SJSA1 (cell line): ENCODE measurements around the gene MINDY4B. TPM values are rescaled to one million over a fixed set of nuclear protein-coding genes. Genes with fewer than 3 reads are reported as not detected.
"Not testable (repeated sequence)": the region's sequence is repeated elsewhere in the genome, so short reads cannot be mapped to it uniquely, and the experiment has no call there.

Source experiments
- DNase-seq, 2 experiments: peaks; one replicate each; pipeline ENCODE4 v3.0.0-alpha.2; 2015 to 2020; ENCODE audit warnings: low spot score in 2 of 2, low read depth in 1 of 2
- H3K27ac ChIP-seq: fragments of 250-450 bp; sonication (Bioruptor Pico); 2 replicates; pipeline ENCODE4 v1.5.1; 2020; ENCODE audit warnings: mild to moderate bottlenecking, moderate library complexity
- H3K27me3 ChIP-seq: fragments of 250-450 bp; sonication (Bioruptor Pico); replicated peaks from 2 replicates; pipeline ENCODE4 v1.5.1; 2020; ENCODE audit warnings: mild to moderate bottlenecking, moderate library complexity
- H3K36me3 ChIP-seq: fragments of 250-450 bp; sonication (Bioruptor Pico); 2 replicates; pipeline ENCODE4 v1.5.1; 2020; ENCODE audit warnings: mild to moderate bottlenecking
- H3K4me1 ChIP-seq: fragments of 250-450 bp; sonication (Bioruptor Pico); replicated peaks from 2 replicates; pipeline ENCODE4 v1.6.1; 2021; ENCODE audit warnings: mild to moderate bottlenecking
- H3K4me3 ChIP-seq: fragments of 250-450 bp; sonication (Bioruptor Pico); 2 replicates; pipeline ENCODE4 v1.5.1; 2020; ENCODE audit warnings: mild to moderate bottlenecking
- H3K9me3 ChIP-seq: fragments of 250-450 bp; sonication (Bioruptor Pico); replicated peaks from 2 replicates; pipeline ENCODE4 v1.5.1; 2020; ENCODE audit warnings: mild to moderate bottlenecking
- total RNA-seq: library from RNA; depleted of rRNA; stranded (reverse); fragments of >200 nt; shearing (Covaris generic); gene quantifications from 2 replicates; pipeline ENCODE4 v1.2.3, GENCODE V29; 2014

The MINDY4B gene
- total RNA-seq, 1 experiment from 2014 or later = not detected

- H3K36me3 ChIP-seq = no peaks in the 10 kb centered on the region
- DNase-seq = no peak
- no peaks in the 10 kb centered on the region for H3K9me3 ChIP-seq
- H3K27me3 ChIP-seq = peaks cover 3% of the 10 kb centered on the region; the same call in 1 of the 2 replicates
- no peak overlapping the region for H3K27ac ChIP-seq
- H3K4me3 ChIP-seq = no peak overlapping the region
- no peaks in the 10 kb centered on the region for H3K4me1 ChIP-seq
Observed at GRCh38 chr3:150887031-150887430, 18.2 kb downstream of the MINDY4B start.

GRCh38 chr3:150885535-150885934 is 19.7 kb downstream of the MINDY4B start:
- no peak overlapping the region for H3K4me3 ChIP-seq

GRCh38 chr3:150878996-150879575 is 26.2 kb downstream of the MINDY4B start:
- 0 out of 2 replicates have a peak, but pooled peaks cover 8% of the 10 kb centered on the region for H3K27me3 ChIP-seq
- no peaks in the 10 kb centered on the region for H3K36me3 ChIP-seq
- H3K27ac ChIP-seq = no peak overlapping the region
- H3K4me1 ChIP-seq = no peaks in the 10 kb centered on the region
- no peak for DNase-seq
- H3K4me3 ChIP-seq = no peak overlapping the region
- H3K9me3 ChIP-seq = no peaks in the 10 kb centered on the region

More at GRCh38 chr3:150885535-150885934, 19.7 kb downstream of the MINDY4B start:
- Histone ChIP-seq H3K27me3 (peaks cover 3% of the 10 kb centered on the region; the same call in 1 of the 2 replicates), H3K36me3 (no peaks in the 10 kb centered on the region), H3K9me3 (no peaks in the 10 kb centered on the region), H3K4me1 (no peaks in the 10 kb centered on the region), H3K27ac (no peak overlapping the region)
- DNase-seq = no peak

- H3K9me3 ChIP-seq = no peaks in the 10 kb centered on the region
- H3K27me3 ChIP-seq = 0 out of 2 replicates have a peak, but pooled peaks cover 8% of the 10 kb centered on the region
- no peak overlapping the region for H3K27ac ChIP-seq
- no peak overlapping the region for H3K4me3 ChIP-seq
- H3K36me3 ChIP-seq = no peaks in the 10 kb centered on the region
- no peaks in the 10 kb centered on the region for H3K4me1 ChIP-seq
- no peak for DNase-seq
Observed at GRCh38 chr3:150878290-150878689, 26.9 kb downstream of the MINDY4B start.

GRCh38 chr3:150877303-150877702 is 27.9 kb downstream of the MINDY4B start:
- H3K9me3 ChIP-seq = no peaks in the 10 kb centered on the region
- H3K4me3 ChIP-seq = no peak overlapping the region
- H3K36me3 ChIP-seq = no peaks in the 10 kb centered on the region
- H3K27ac ChIP-seq = no peak overlapping the region
- 0 out of 2 replicates have a peak, but pooled peaks cover 8% of the 10 kb centered on the region for H3K27me3 ChIP-seq
- DNase-seq = no peak
- no peaks in the 10 kb centered on the region for H3K4me1 ChIP-seq

GRCh38 chr3:150876611-150877265 is 28.5 kb downstream of the MINDY4B start:
- Histone ChIP-seq H3K4me1 (no peaks in the 10 kb centered on the region), H3K27me3 (0 out of 2 replicates have a peak, but pooled peaks cover 13% of the 10 kb centered on the region), H3K36me3 (no peaks in the 10 kb centered on the region), H3K4me3 (no peak overlapping the region), H3K27ac (no peak overlapping the region), H3K9me3 (no peaks in the 10 kb centered on the region)
- DNase-seq = no peak

GRCh38 chr3:150875548-150875947 is 29.7 kb downstream of the MINDY4B start:
- H3K27me3 ChIP-seq = 0 out of 2 replicates have a peak, but pooled peaks cover 13% of the 10 kb centered on the region
- H3K4me3 ChIP-seq = no peak overlapping the region
- H3K36me3 ChIP-seq = no peaks in the 10 kb centered on the region
- no peaks in the 10 kb centered on the region for H3K9me3 ChIP-seq
- H3K27ac ChIP-seq = no peak overlapping the region
- no peak for DNase-seq
- H3K4me1 ChIP-seq = no peaks in the 10 kb centered on the region

GRCh38 chr3:150874666-150875219 is 30.5 kb downstream of the MINDY4B start:
- Histone ChIP-seq H3K4me1 (no peaks in the 10 kb centered on the region), H3K4me3 (no peak overlapping the region), H3K27ac (no peak overlapping the region), H3K27me3 (0 out of 2 replicates have a peak, but pooled peaks cover 13% of the 10 kb centered on the region), H3K9me3 (no peaks in the 10 kb centered on the region), H3K36me3 (no peaks in the 10 kb centered on the region)
- no peak for DNase-seq

GRCh38 chr3:150871192-150871591 is 34.0 kb downstream of the MINDY4B start:
- Histone ChIP-seq H3K4me1 (no peaks in the 10 kb centered on the region), H3K36me3 (no peaks in the 10 kb centered on the region), H3K4me3 (no peak overlapping the region), H3K9me3 (no peaks in the 10 kb centered on the region), H3K27me3 (0 out of 2 replicates have a peak, but pooled peaks cover 6% of the 10 kb centered on the region), H3K27ac (no peak overlapping the region)
- no peak for DNase-seq

GRCh38 chr3:150870406-150870805 is 34.8 kb downstream of the MINDY4B start:
- no peak for DNase-seq
- Histone ChIP-seq H3K4me3 (no peak overlapping the region), H3K27ac (no peak overlapping the region), H3K36me3 (no peaks in the 10 kb centered on the region), H3K27me3 (0 out of 2 replicates have a peak, but pooled peaks cover 4% of the 10 kb centered on the region), H3K4me1 (no peaks in the 10 kb centered on the region), H3K9me3 (no peaks in the 10 kb centered on the region)

- Histone ChIP-seq H3K27me3 (0 out of 2 replicates have a peak, but pooled peaks cover 4% of the 10 kb centered on the region), H3K4me1 (no peaks in the 10 kb centered on the region), H3K9me3 (no peaks in the 10 kb centered on the region), H3K27ac (no peak overlapping the region), H3K4me3 (no peak overlapping the region), H3K36me3 (no peaks in the 10 kb centered on the region)
- no peak for DNase-seq
Observed at GRCh38 chr3:150868282-150868681, 37.0 kb downstream of the MINDY4B start.

- H3K27me3 ChIP-seq = 0 out of 2 replicates have a peak, but pooled peaks cover 4% of the 10 kb centered on the region
- no peak overlapping the region for H3K4me3 ChIP-seq
Observed at GRCh38 chr3:150867434-150867833, 37.8 kb downstream of the MINDY4B start.

GRCh38 chr3:150863921-150864320 is 41.3 kb downstream of the MINDY4B start:
- H3K4me3 ChIP-seq = not testable (repeated sequence)

More at GRCh38 chr3:150867434-150867833, 37.8 kb downstream of the MINDY4B start:
- H3K4me1 ChIP-seq = no peaks in the 10 kb centered on the region
- no peaks in the 10 kb centered on the region for H3K36me3 ChIP-seq
- no peak overlapping the region for H3K27ac ChIP-seq
- DNase-seq = no peak
- no peaks in the 10 kb centered on the region for H3K9me3 ChIP-seq

GRCh38 chr3:150861851-150862250 is 43.4 kb downstream of the MINDY4B start:
- DNase-seq = no peak
- Histone ChIP-seq H3K4me1 (no peaks in the 10 kb centered on the region), H3K4me3 (no peak overlapping the region), H3K27me3 (no peaks in the 10 kb centered on the region), H3K36me3 (no peaks in the 10 kb centered on the region), H3K27ac (no peak overlapping the region), H3K9me3 (no peaks in the 10 kb centered on the region)

More at GRCh38 chr3:150863921-150864320, 41.3 kb downstream of the MINDY4B start:
- not testable (repeated sequence) for H3K27ac ChIP-seq, H3K36me3 ChIP-seq, DNase-seq, H3K4me1 ChIP-seq, H3K27me3 ChIP-seq, H3K9me3 ChIP-seq
